Kidney (tissue), 22 donors: Measurements from ENCODE around the gene MRPL14. TPM values are rescaled to one million over a fixed set of nuclear protein-coding genes. Genes with fewer than 3 reads are reported as not detected.

Experiments used
- DNase-seq, 5 donors: peaks; one replicate each; pipeline ENCODE4 v3.0.0-alpha.2; 2013 to 2020
- FAIRE-seq: peaks from 2 replicates; lab custom pipeline; 2012; peaks lifted over from hg19 to GRCh38; lab: Jason Lieb, UNC
- H3K27ac ChIP-seq, 2 donors: one replicate each; pipeline ENCODE4 v1.7.0; 2013; ENCODE audit warnings: low read depth in 2 of 2, low read length in 2 of 2, inconsistent platforms in 1 of 2
- H3K27me3 ChIP-seq: one replicate; pipeline ENCODE4 v1.7.1; 2013; ENCODE audit warnings: low read length, inconsistent platforms; ENCODE audit not compliant: control insufficient read depth, insufficient read depth
- H3K36me3 ChIP-seq, 3 donors: one replicate each; pipeline versions ENCODE4 v1.7.0 to v1.7.1; 2013; ENCODE audit warnings: low read length in 3 of 3, control low read depth in 1 of 3, inconsistent platforms in 1 of 3; ENCODE audit not compliant: insufficient read depth in 3 of 3, control insufficient read depth in 2 of 3
- H3K4me1 ChIP-seq, 3 donors: one replicate each; pipeline versions ENCODE4 v1.7.0 to v1.7.1; 2013; ENCODE audit warnings: low read length in 3 of 3, inconsistent platforms in 1 of 3, low read depth in 1 of 3; ENCODE audit not compliant: control insufficient read depth in 2 of 3, insufficient read depth in 2 of 3
- H3K4me3 ChIP-seq, 3 donors: one replicate each; pipeline versions ENCODE4 v1.7.0 to v1.8.1; 2013; ENCODE audit warnings: low read length in 3 of 3, control low read depth in 1 of 3, inconsistent platforms in 1 of 3
- H3K9ac ChIP-seq, 3 donors: one replicate each; pipeline versions ENCODE4 v1.7.0 to v1.7.1; 2013; ENCODE audit warnings: low read length in 3 of 3, control low read depth in 1 of 3, inconsistent platforms in 1 of 3
- H3K9me3 ChIP-seq, 3 donors: one replicate each; pipeline versions ENCODE4 v1.7.0 to v1.7.1; 2013; ENCODE audit warnings: low read length in 3 of 3, control low read depth in 1 of 3, inconsistent platforms in 1 of 3; ENCODE audit not compliant: control insufficient read depth in 2 of 3, insufficient read depth in 1 of 3
- intact Hi-C: fragments of 100-400 bp; cut with DNase I; formaldehyde crosslinking; loops from one replicate; pipeline ENCODE4 v1.11.1; 2022
- long read RNA-seq, 10 donors: library from polyadenylated mRNA in 1 of 10; unstranded in 1 of 10; transcript quantifications; one replicate each; pipeline ENCODE4 v2.0.0 and lab custom pipeline, GENCODE V29; 2021 to 2026
- polyA plus RNA-seq: library from polyadenylated mRNA; stranded (reverse); fragments of 350-450 nt; fragmentation: Illumina TruSeq; extraction: RNeasy Lipid Tissue Mini Kit (QIAGEN cat#74804); gene quantifications from one replicate; pipeline ENCODE4 v1.2.3, GENCODE V29; 2014; ENCODE audit warnings: low read depth, low replicate concordance; ENCODE audit not compliant: insufficient read depth
- total RNA-seq: library from RNA; stranded (reverse); fragmentation: NEBNext Ultra II Directional; extraction: Animal tissue kit (Norgen Biotek cat#: 25700); gene quantifications from one replicate; pipeline ENCODE4 v1.2.1, GENCODE V29; 2021
- TF ChIP-seq, protein P1 (sequence below): IDR thresholded peaks from 3 replicates; pipeline ENCODE4 v1.5.1; 2012; ENCODE audit warnings: mild to moderate bottlenecking, moderate library complexity, borderline replicate concordance; ENCODE audit not compliant: insufficient read depth; ENCODE audit errors: extremely low read depth
- donor health status: control.
- donor health status: control.
- donor health status: control.
- donor health status: control.
- donor health status: control.
- donor health status: DM: yes; HTN: yes; CAD: no.
- donor health status: Normal renal cell carcinoma (clear cell type).

MRPL14 gene
- 27.9 TPM for total RNA-seq
- polyA plus RNA-seq = 71.5 TPM
- long read RNA-seq, donor 1, transcript MRPL14-201 (3 exons, 959 nt) = major isoform, 35 of 41 reads
- long read RNA-seq, donor 1, partial matches to known transcripts = 6 of 41 reads
- long read RNA-seq, donor 1, other reads (novel, unspliced or antisense) = 0 of 41 reads
- long read RNA-seq, donor 2, transcript MRPL14-201 (3 exons, 959 nt) = major isoform, 25 of 1,221 reads
- long read RNA-seq, donor 2, partial matches to known transcripts = 1,034 of 1,221 reads
- long read RNA-seq, donor 2, other reads (novel, unspliced or antisense) = 162 of 1,221 reads
- long read RNA-seq, donor 3, transcript MRPL14-201 (3 exons, 959 nt) = major isoform, 37 of 1,888 reads
- long read RNA-seq, donor 3, partial matches to known transcripts = 1,589 of 1,888 reads
- long read RNA-seq, donor 3, other reads (novel, unspliced or antisense) = 262 of 1,888 reads
- long read RNA-seq, donor 4, transcript MRPL14-201 (3 exons, 959 nt) = major isoform, 22 of 41 reads
- long read RNA-seq, donor 4, partial matches to known transcripts = 19 of 41 reads
- long read RNA-seq, donor 4, other reads (novel, unspliced or antisense) = 0 of 41 reads
- long read RNA-seq, donor 5, partial matches to known transcripts = 0 of 2 reads
- long read RNA-seq, donor 5, other reads (novel, unspliced or antisense) = 0 of 2 reads
- long read RNA-seq, donor 6, transcript MRPL14-201 (3 exons, 959 nt) = major isoform, 59 of 92 reads
- long read RNA-seq, donor 6, partial matches to known transcripts = 21 of 92 reads
- long read RNA-seq, donor 6, other reads (novel, unspliced or antisense) = 12 of 92 reads
- long read RNA-seq, donor 7, transcript MRPL14-201 (3 exons, 959 nt) = major isoform, 17 of 23 reads
- long read RNA-seq, donor 7, partial matches to known transcripts = 4 of 23 reads
- long read RNA-seq, donor 7, other reads (novel, unspliced or antisense) = 2 of 23 reads
- long read RNA-seq, donor 8, transcript MRPL14-201 (3 exons, 959 nt) = major isoform, 25 of 46 reads
- long read RNA-seq, donor 8, partial matches to known transcripts = 21 of 46 reads
- long read RNA-seq, donor 8, other reads (novel, unspliced or antisense) = 0 of 46 reads
- long read RNA-seq, donor 9, transcript MRPL14-201 (3 exons, 959 nt) = major isoform, 14 of 14 reads
- long read RNA-seq, donor 9, partial matches to known transcripts = 0 of 14 reads
- long read RNA-seq, donor 9, other reads (novel, unspliced or antisense) = 0 of 14 reads
- long read RNA-seq, donor 10, transcript MRPL14-201 (3 exons, 959 nt) = major isoform, 27 of 32 reads
- long read RNA-seq, donor 10, partial matches to known transcripts = 5 of 32 reads
- long read RNA-seq, donor 10, other reads (novel, unspliced or antisense) = 0 of 32 reads

DNA sequence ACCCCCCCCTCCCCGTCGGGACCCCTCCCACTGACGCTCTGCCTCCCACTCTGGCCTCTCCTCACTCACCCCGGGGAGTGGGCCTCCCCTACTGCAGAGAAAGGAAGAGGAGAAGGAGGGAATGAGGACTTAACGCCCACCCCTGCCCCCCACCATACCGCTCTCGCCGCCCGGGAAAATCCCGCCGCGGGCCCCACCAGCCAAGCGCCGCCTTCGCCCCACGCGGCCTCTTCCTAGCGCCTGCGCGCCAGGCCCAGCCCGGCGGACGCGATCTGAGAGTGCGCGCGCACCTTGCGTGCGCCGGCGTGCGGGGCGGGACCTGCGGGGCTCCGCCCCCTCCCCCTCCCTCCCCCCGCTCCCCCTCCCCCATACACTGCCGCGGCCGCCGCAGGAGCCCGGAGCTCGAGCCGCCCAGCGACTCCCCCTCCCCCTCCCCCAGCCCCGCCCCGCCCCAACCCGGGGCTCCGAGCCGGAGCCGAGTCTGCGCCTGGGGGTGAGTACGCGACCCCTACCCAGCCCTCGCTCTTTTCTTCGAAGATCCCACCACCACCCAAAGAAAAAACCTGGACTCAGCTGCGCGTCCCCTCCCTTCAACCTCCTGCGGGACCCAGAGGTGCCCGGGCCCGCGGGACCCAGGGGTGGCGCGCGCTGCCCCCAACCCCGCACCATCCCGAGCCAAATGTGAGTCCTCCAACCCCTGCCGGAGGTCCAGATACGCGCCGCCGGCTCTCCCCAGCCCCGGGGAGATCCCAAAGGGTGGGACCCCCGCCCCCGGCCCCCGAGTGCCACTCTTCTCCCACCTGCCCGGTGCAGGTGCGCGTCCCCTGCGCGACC, at the start of gene MRPL14, which contains the start of gene TMEM63B:
MRPL14 (minus strand) TSS at position 267 of the 834 bp plus-strand sequence. CDS start 10,841 bp downstream, outside the sequence.
TMEM63B (plus strand) TSS at position 369 of the 834 bp plus-strand sequence. CDS start 7,031 bp downstream, outside the sequence.
- Histone ChIP-seq H3K4me1 (peaks cover 6 to 17% (median 15%) of the 10 kb centered on the region in 3 donors), H3K36me3 (no peaks in the 10 kb centered on the region), H3K9me3 (no peaks in the 10 kb centered on the region), H3K27me3 (no peaks in the 10 kb centered on the region), H3K27ac (peak within 1 kb of the TSS; percentile 71 to 82), H3K4me3 (peak within 1 kb of the TSS; percentile 56 to 76 (median 70)), H3K9ac (peak within 1 kb of the TSS; percentile 51 to 68 (median 66))
- TF ChIP-seq, protein P1, sequence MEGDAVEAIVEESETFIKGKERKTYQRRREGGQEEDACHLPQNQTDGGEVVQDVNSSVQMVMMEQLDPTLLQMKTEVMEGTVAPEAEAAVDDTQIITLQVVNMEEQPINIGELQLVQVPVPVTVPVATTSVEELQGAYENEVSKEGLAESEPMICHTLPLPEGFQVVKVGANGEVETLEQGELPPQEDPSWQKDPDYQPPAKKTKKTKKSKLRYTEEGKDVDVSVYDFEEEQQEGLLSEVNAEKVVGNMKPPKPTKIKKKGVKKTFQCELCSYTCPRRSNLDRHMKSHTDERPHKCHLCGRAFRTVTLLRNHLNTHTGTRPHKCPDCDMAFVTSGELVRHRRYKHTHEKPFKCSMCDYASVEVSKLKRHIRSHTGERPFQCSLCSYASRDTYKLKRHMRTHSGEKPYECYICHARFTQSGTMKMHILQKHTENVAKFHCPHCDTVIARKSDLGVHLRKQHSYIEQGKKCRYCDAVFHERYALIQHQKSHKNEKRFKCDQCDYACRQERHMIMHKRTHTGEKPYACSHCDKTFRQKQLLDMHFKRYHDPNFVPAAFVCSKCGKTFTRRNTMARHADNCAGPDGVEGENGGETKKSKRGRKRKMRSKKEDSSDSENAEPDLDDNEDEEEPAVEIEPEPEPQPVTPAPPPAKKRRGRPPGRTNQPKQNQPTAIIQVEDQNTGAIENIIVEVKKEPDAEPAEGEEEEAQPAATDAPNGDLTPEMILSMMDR = no peak
- intact Hi-C loops = no loop called here
- FAIRE-seq (no peak), DNase-seq (peak; percentile 91 to 96 (median 95))

DNA sequence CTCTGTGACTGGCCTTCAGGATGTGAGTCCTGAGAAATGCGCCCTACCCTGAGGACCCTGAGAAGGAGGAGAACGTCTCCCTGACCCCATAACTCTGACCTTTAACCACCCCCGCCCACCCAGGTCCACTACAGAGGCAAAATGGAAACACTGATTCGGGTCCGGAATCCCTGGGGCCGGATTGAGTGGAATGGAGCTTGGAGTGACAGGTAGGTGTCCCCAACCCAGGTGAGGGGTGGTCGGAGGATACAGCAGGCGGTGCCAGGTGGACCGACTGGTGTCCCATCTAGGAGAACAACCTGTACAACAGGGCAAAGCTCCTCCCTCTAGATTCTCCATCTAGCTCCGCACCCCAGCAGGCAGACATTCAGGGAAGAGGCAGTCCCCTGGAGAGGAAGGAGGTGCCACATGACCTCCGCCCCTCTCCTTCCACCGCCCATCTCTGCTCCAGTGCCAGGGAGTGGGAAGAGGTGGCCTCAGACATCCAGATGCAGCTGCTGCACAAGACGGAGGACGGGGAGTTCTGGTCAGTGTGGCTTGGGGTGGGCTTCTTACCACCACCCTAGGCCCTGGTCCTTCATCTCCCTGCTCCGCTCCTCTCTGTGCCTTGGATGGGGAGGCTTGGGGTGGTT, 49.0 kb upstream of the MRPL14 start:
- TF ChIP-seq, protein P1 = no peak
- FAIRE-seq (no peak), DNase-seq (no peak)
- no peak overlapping the region for H3K27ac ChIP-seq
- no peaks in the 10 kb centered on the region for H3K9me3 ChIP-seq
- H3K27me3 ChIP-seq = no peaks in the 10 kb centered on the region
- intact Hi-C loops = no loop called here
- H3K4me1 ChIP-seq = no peaks in the 10 kb centered on the region
- no peak overlapping the region for H3K4me3 ChIP-seq
- H3K9ac ChIP-seq = no peak overlapping the region
- no peaks in the 10 kb centered on the region for H3K36me3 ChIP-seq
